WTC11 (cell line): ENCODE data around the gene NIF3L1. TPM values are rescaled to one million over a fixed set of nuclear protein-coding genes. Genes with fewer than 3 reads are reported as not detected.
A peak's percentile ranks its signal among the peaks of the same experiment; 100 is the strongest.

ENCODE experiments used
- ATAC-seq: fragments of 200-7000 bp; cut with Tn5 transposase; 2 replicates; pipeline ENCODE4 v1.10.0; 2021; ENCODE audit warnings: mild to moderate bottlenecking, moderate library complexity
- CTCF ChIA-PET: fragments of 300-600 bp; sonication (Branson Sonifier 250); formaldehyde crosslinking; loops from one replicate; lab custom pipeline; 2021; ENCODE audit warnings: antibody characterized with exemption; lab: Charles Lee
- POLR2A ChIA-PET: fragments of 350-600 bp; sonication (Branson Sonifier 250); formaldehyde crosslinking; loops from one replicate; lab custom pipeline; 2021; ENCODE audit warnings: antibody characterized with exemption; lab: Charles Lee
- DNase-seq: peaks from one replicate; pipeline ENCODE4 v3.0.0; 2021; ENCODE audit warnings: low spot score
- H3K27ac Mint-ChIP-seq: 2 replicates; pipeline ENCODE4 v1.8.0; 2021; ENCODE audit warnings: mixed read lengths
- H3K27me3 Mint-ChIP-seq: 2 replicates; pipeline ENCODE4 v1.8.0; 2021; ENCODE audit warnings: low read depth, mild to moderate bottlenecking, moderate library complexity, mixed read lengths
- H3K36me3 Mint-ChIP-seq: 2 replicates; pipeline ENCODE4 v1.8.0; 2021; ENCODE audit warnings: mixed read lengths
- H3K4me1 Mint-ChIP-seq: 2 replicates; pipeline ENCODE4 v1.8.0; 2022; ENCODE audit warnings: mixed read lengths
- H3K4me3 Mint-ChIP-seq: 2 replicates; pipeline ENCODE4 v1.8.0; 2021; ENCODE audit warnings: mild to moderate bottlenecking, moderate library complexity, mixed read lengths
- H3K9me3 Mint-ChIP-seq: 2 replicates; pipeline ENCODE4 v1.8.0; 2021; ENCODE audit warnings: mixed read lengths
- EMX1 ChIP-seq: fragments of 250-450 bp; sonication (Bioruptor Pico); IDR thresholded peaks from 2 replicates; pipeline ENCODE4 v1.8.0; 2021; ENCODE audit warnings: mild to moderate bottlenecking
- ESRRA ChIP-seq: sonication (generic); formaldehyde crosslinking; IDR thresholded peaks from 2 replicates; pipeline ENCODE4 v1.8.1; 2022; ENCODE audit warnings: mild to moderate bottlenecking, missing genetic modification reagents, borderline replicate concordance
- FOXK1 ChIP-seq: sonication (generic); formaldehyde crosslinking; IDR thresholded peaks from 2 replicates; pipeline ENCODE4 v1.8.0; 2022; ENCODE audit warnings: mild to moderate bottlenecking, moderate library complexity, missing genetic modification reagents
- FOXP1 ChIP-seq: sonication (generic); formaldehyde crosslinking; IDR thresholded peaks from 2 replicates; pipeline ENCODE4 v1.8.0; 2022; ENCODE audit warnings: missing genetic modification reagents, mild to moderate bottlenecking, moderate library complexity, borderline replicate concordance
- GTF2I ChIP-seq: fragments of 250-450 bp; sonication (Bioruptor Pico); conservative IDR thresholded peaks from 2 replicates; pipeline ENCODE4 v1.4.0; 2021; ENCODE audit warnings: mild to moderate bottlenecking
- JAZF1 ChIP-seq: fragments of 250-450 bp; sonication (Bioruptor Pico); IDR thresholded peaks from 2 replicates; pipeline ENCODE4 v1.9.0; 2021; ENCODE audit warnings: moderate library complexity, mild to moderate bottlenecking, inconsistent platforms
- PREB ChIP-seq: sonication (generic); formaldehyde crosslinking; IDR thresholded peaks from 2 replicates; pipeline ENCODE4 v1.8.1; 2022; ENCODE audit warnings: mild to moderate bottlenecking, missing genetic modification reagents, moderate library complexity, borderline replicate concordance
- RELA ChIP-seq: sonication (generic); formaldehyde crosslinking; IDR thresholded peaks from 2 replicates; pipeline ENCODE4 v1.8.1; 2022; ENCODE audit warnings: missing genetic modification reagents, mild to moderate bottlenecking, borderline replicate concordance
- TEAD1 ChIP-seq: sonication (generic); formaldehyde crosslinking; IDR thresholded peaks from 2 replicates; pipeline ENCODE4 v1.8.0; 2022; ENCODE audit warnings: mild to moderate bottlenecking, missing genetic modification reagents
- USF2 ChIP-seq: sonication (generic); formaldehyde crosslinking; IDR thresholded peaks from 2 replicates; pipeline ENCODE4 v1.8.1; 2023; ENCODE audit warnings: mild to moderate bottlenecking, missing genetic modification reagents, moderate library complexity
- ZNF138 ChIP-seq: sonication (generic); formaldehyde crosslinking; conservative IDR thresholded peaks from 2 replicates; pipeline ENCODE4 v1.8.1; 2022; ENCODE audit warnings: mild to moderate bottlenecking, moderate library complexity, missing genetic modification reagents
- ZNF232 ChIP-seq: sonication (generic); formaldehyde crosslinking; IDR thresholded peaks from 2 replicates; pipeline ENCODE4 v1.8.0; 2022; ENCODE audit warnings: mild to moderate bottlenecking, missing genetic modification reagents
- ZNF263 ChIP-seq: sonication (generic); formaldehyde crosslinking; IDR thresholded peaks from 2 replicates; pipeline ENCODE4 v1.8.1; 2022; ENCODE audit warnings: low read depth, mild to moderate bottlenecking, moderate library complexity, missing genetic modification reagents
- ZNF317 ChIP-seq: sonication (generic); formaldehyde crosslinking; IDR thresholded peaks from 2 replicates; pipeline ENCODE4 v1.8.1; 2023; ENCODE audit warnings: low read depth, mild to moderate bottlenecking, moderate library complexity, missing genetic modification reagents, borderline replicate concordance
- ZNF425 ChIP-seq: fragments of 250-450 bp; sonication (Bioruptor Pico); conservative IDR thresholded peaks from 2 replicates; pipeline ENCODE4 v1.9.0; 2021; ENCODE audit warnings: mild to moderate bottlenecking
- total RNA-seq: library from RNA; stranded (reverse); gene quantifications from 3 replicates; pipeline ENCODE4 v1.2.3, GENCODE V29; 2021
- TF ChIP-seq, protein P1 (sequence below): sonication (generic); formaldehyde crosslinking; IDR thresholded peaks from 2 replicates; pipeline ENCODE4 v1.8.0; 2023; ENCODE audit warnings: missing genetic modification reagents, mild to moderate bottlenecking, borderline replicate concordance
- TF ChIP-seq, protein P2 (sequence below): fragments of 250-450 bp; sonication (Bioruptor Pico); IDR thresholded peaks from 2 replicates; pipeline ENCODE4 v1.9.0; 2021; ENCODE audit warnings: mild to moderate bottlenecking

NIF3L1 gene
- total RNA-seq, 1 experiment from 2014 or later, result 49.1 TPM

- TF ChIP-seq USF2 (CRISPR knock-in tag) (no peak), EMX1 (CRISPR knock-in tag) (no peak), ESRRA (CRISPR knock-in tag) (no peak)
Measured at GRCh38 chr2:200861617-200862155, 27.5 kb upstream of the NIF3L1 start (continued).

- Mint-ChIP-seq H3K9me3 (no peaks in the 10 kb centered on the region), H3K27ac (peak overlapping the region; percentile 93), H3K4me3 (peak overlapping the region; percentile 97), H3K27me3 (no peaks in the 10 kb centered on the region), H3K36me3 (peaks cover 40% of the 10 kb centered on the region), H3K4me1 (peaks cover 24% of the 10 kb centered on the region)
- ChIA-PET CTCF (interaction anchor here (2.4 kb wide), 1 partner anchor 149 kb away, joined by 13 read pairs; no protein-coding TSS in a partner anchor), POLR2A (no interaction called here)
- no peak for ATAC-seq
- DNase-seq, result no peak
- TF ChIP-seq, protein P1, sequence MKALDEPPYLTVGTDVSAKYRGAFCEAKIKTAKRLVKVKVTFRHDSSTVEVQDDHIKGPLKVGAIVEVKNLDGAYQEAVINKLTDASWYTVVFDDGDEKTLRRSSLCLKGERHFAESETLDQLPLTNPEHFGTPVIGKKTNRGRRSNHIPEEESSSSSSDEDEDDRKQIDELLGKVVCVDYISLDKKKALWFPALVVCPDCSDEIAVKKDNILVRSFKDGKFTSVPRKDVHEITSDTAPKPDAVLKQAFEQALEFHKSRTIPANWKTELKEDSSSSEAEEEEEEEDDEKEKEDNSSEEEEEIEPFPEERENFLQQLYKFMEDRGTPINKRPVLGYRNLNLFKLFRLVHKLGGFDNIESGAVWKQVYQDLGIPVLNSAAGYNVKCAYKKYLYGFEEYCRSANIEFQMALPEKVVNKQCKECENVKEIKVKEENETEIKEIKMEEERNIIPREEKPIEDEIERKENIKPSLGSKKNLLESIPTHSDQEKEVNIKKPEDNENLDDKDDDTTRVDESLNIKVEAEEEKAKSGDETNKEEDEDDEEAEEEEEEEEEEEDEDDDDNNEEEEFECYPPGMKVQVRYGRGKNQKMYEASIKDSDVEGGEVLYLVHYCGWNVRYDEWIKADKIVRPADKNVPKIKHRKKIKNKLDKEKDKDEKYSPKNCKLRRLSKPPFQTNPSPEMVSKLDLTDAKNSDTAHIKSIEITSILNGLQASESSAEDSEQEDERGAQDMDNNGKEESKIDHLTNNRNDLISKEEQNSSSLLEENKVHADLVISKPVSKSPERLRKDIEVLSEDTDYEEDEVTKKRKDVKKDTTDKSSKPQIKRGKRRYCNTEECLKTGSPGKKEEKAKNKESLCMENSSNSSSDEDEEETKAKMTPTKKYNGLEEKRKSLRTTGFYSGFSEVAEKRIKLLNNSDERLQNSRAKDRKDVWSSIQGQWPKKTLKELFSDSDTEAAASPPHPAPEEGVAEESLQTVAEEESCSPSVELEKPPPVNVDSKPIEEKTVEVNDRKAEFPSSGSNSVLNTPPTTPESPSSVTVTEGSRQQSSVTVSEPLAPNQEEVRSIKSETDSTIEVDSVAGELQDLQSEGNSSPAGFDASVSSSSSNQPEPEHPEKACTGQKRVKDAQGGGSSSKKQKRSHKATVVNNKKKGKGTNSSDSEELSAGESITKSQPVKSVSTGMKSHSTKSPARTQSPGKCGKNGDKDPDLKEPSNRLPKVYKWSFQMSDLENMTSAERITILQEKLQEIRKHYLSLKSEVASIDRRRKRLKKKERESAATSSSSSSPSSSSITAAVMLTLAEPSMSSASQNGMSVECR, result peak; percentile 48; the same call in 1 of the 2 replicates
- no peak for TF ChIP-seq TEAD1 (CRISPR knock-in tag)
Measured at GRCh38 chr2:200862532-200863000, 26.6 kb upstream of the NIF3L1 start.

DNA sequence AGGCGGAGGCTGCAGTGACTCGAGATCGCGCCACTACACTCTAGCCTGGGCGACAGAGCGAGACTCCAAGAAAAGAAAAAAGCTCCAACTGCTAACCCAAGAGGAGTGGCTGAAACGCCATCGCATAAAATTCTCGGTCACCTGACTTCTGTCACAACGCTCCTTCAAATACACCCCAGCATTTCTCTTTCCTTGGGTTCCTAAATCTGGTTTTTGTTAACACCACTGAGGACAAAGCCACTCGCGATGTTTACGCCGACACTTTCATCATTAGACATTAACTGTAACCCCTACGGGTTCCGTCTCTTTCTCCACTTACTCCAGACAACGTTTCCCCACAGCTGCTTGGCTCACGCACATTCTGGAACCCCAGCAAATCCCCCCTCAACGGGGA, 25.4 kb upstream of the NIF3L1 start:
- DNase-seq, result no peak
- Mint-ChIP-seq H3K27ac (peak overlapping the region; percentile 99), H3K27me3 (no peaks in the 10 kb centered on the region), H3K9me3 (no peaks in the 10 kb centered on the region), H3K36me3 (peaks cover 28% of the 10 kb centered on the region), H3K4me1 (peaks cover 24% of the 10 kb centered on the region), H3K4me3 (peak overlapping the region; percentile 97)
- ChIA-PET POLR2A (interaction anchor here (0.7 to 2.8 kb wide), 10 partner anchors 15 to 294 kb away, joined by 3 to 21 read pairs (median 5); partner anchors contain the start of genes NIF3L1 and PPIL3), CTCF (interaction anchor here (0.9 to 2.4 kb wide), 4 partner anchors 38 to 884 kb away, joined by 3 to 13 read pairs (median 6); partner anchors contain the start of gene ORC2)
- no peak for ATAC-seq
- TF ChIP-seq ZNF425 (CRISPR knock-in tag), result no peak
- TF ChIP-seq ZNF263 (CRISPR knock-in tag), result no peak
- no peak; the same call in 1 of the 2 replicates for TF ChIP-seq TEAD1 (CRISPR knock-in tag)
- TF ChIP-seq PREB (CRISPR knock-in tag), result no peak
- no peak for TF ChIP-seq JAZF1
- no peak for TF ChIP-seq FOXP1 (CRISPR knock-in tag)
- TF ChIP-seq ZNF232, result no peak
- no peak for TF ChIP-seq ZNF317
- TF ChIP-seq, protein P2, sequence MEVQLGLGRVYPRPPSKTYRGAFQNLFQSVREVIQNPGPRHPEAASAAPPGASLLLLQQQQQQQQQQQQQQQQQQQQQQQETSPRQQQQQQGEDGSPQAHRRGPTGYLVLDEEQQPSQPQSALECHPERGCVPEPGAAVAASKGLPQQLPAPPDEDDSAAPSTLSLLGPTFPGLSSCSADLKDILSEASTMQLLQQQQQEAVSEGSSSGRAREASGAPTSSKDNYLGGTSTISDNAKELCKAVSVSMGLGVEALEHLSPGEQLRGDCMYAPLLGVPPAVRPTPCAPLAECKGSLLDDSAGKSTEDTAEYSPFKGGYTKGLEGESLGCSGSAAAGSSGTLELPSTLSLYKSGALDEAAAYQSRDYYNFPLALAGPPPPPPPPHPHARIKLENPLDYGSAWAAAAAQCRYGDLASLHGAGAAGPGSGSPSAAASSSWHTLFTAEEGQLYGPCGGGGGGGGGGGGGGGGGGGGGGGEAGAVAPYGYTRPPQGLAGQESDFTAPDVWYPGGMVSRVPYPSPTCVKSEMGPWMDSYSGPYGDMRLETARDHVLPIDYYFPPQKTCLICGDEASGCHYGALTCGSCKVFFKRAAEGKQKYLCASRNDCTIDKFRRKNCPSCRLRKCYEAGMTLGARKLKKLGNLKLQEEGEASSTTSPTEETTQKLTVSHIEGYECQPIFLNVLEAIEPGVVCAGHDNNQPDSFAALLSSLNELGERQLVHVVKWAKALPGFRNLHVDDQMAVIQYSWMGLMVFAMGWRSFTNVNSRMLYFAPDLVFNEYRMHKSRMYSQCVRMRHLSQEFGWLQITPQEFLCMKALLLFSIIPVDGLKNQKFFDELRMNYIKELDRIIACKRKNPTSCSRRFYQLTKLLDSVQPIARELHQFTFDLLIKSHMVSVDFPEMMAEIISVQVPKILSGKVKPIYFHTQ (CRISPR knock-in tag), result no peak
- no peak for TF ChIP-seq ZNF138 (CRISPR knock-in tag)
- TF ChIP-seq GTF2I (CRISPR knock-in tag), result no peak
- TF ChIP-seq FOXK1 (CRISPR knock-in tag), result no peak
- TF ChIP-seq RELA (CRISPR knock-in tag), result no peak
